ENCODE results near the gene CTTNBP2NL. TPM values are rescaled to one million over a fixed set of nuclear protein-coding genes. Genes with fewer than 3 reads are reported as not detected.

The CTTNBP2NL gene
- total and polyA plus RNA-seq, 4 donors = 16.9 to 25.8 (median 20.3) TPM

- no peak overlapping the region for H3K27ac ChIP-seq (ENCODE audit: low read depth, low read length)
- H3K36me3 ChIP-seq (ENCODE audit: control insufficient read depth, insufficient read depth, low read length) = peaks cover 22% of the 10 kb centered on the region
- H3K27me3 ChIP-seq (ENCODE audit: control insufficient read depth, insufficient read depth, low read length) = no peaks in the 10 kb centered on the region
- no peak overlapping the region for H3K4me3 ChIP-seq (ENCODE audit: low read depth, low read length)
- no peaks in the 10 kb centered on the region for H3K4me1 ChIP-seq (ENCODE audit: control insufficient read depth, insufficient read depth, low read length)
- DNase-seq (ENCODE audit: low read depth in 4 of 6, low spot score in 6 of 6) = no peak
- 100% methylated on average over 1 of the region's 1 CpG for WGBS (ENCODE audit: insufficient coverage)
- H3K9me3 ChIP-seq (ENCODE audit: control insufficient read depth, insufficient read depth, low read length) = no peaks in the 10 kb centered on the region
These were observed 57.9 kb downstream of the CTTNBP2NL start for GRCh38 chr1:112453876-112454275.

GRCh38 chr1:112454316-112454715 is 58.3 kb downstream of the CTTNBP2NL start:
- WGBS (ENCODE audit: insufficient coverage) = 98% methylated on average over 3 of the region's 3 CpGs
- Histone ChIP-seq H3K4me3 (ENCODE audit: low read depth, low read length) (no peak overlapping the region), H3K27me3 (ENCODE audit: control insufficient read depth, insufficient read depth, low read length) (no peaks in the 10 kb centered on the region), H3K36me3 (ENCODE audit: control insufficient read depth, insufficient read depth, low read length) (peaks cover 17% of the 10 kb centered on the region), H3K9me3 (ENCODE audit: control insufficient read depth, insufficient read depth, low read length) (no peaks in the 10 kb centered on the region), H3K4me1 (ENCODE audit: control insufficient read depth, insufficient read depth, low read length) (no peaks in the 10 kb centered on the region), H3K27ac (ENCODE audit: low read depth, low read length) (no peak overlapping the region)
- DNase-seq (ENCODE audit: low read depth in 4 of 6, low spot score in 6 of 6) = no peak

GRCh38 chr1:112457241-112457640 is 61.2 kb downstream of the CTTNBP2NL start:
- Histone ChIP-seq H3K4me3 (ENCODE audit: low read depth, low read length) (no peak overlapping the region), H3K27ac (ENCODE audit: low read depth, low read length) (no peak overlapping the region), H3K9me3 (ENCODE audit: control insufficient read depth, insufficient read depth, low read length) (no peaks in the 10 kb centered on the region), H3K27me3 (ENCODE audit: control insufficient read depth, insufficient read depth, low read length) (no peaks in the 10 kb centered on the region), H3K4me1 (ENCODE audit: control insufficient read depth, insufficient read depth, low read length) (no peaks in the 10 kb centered on the region), H3K36me3 (ENCODE audit: control insufficient read depth, insufficient read depth, low read length) (peaks cover 17% of the 10 kb centered on the region)
- no CpG with 5 or more reads among the region's 2 CpGs for WGBS (ENCODE audit: insufficient coverage)
- DNase-seq (ENCODE audit: low read depth in 4 of 6, low spot score in 6 of 6) = no peak

GRCh38 chr1:112457955-112458354 is 61.9 kb downstream of the CTTNBP2NL start:
- DNase-seq (ENCODE audit: low read depth in 4 of 6, low spot score in 6 of 6) = no peak
- no peaks in the 10 kb centered on the region for H3K27me3 ChIP-seq (ENCODE audit: control insufficient read depth, insufficient read depth, low read length)
- H3K4me3 ChIP-seq (ENCODE audit: low read depth, low read length) = no peak overlapping the region
- no peaks in the 10 kb centered on the region for H3K4me1 ChIP-seq (ENCODE audit: control insufficient read depth, insufficient read depth, low read length)
- no peaks in the 10 kb centered on the region for H3K9me3 ChIP-seq (ENCODE audit: control insufficient read depth, insufficient read depth, low read length)
- H3K27ac ChIP-seq (ENCODE audit: low read depth, low read length) = no peak overlapping the region
- peaks cover 17% of the 10 kb centered on the region for H3K36me3 ChIP-seq (ENCODE audit: control insufficient read depth, insufficient read depth, low read length)

GRCh38 chr1:112458756-112459155 is 62.7 kb downstream of the CTTNBP2NL start:
- WGBS (ENCODE audit: insufficient coverage) = 40% methylated on average over 1 of the region's 4 CpGs
- no peak overlapping the region for H3K27ac ChIP-seq (ENCODE audit: low read depth, low read length)
- no peaks in the 10 kb centered on the region for H3K27me3 ChIP-seq (ENCODE audit: control insufficient read depth, insufficient read depth, low read length)
- H3K36me3 ChIP-seq (ENCODE audit: control insufficient read depth, insufficient read depth, low read length) = peaks cover 15% of the 10 kb centered on the region
- peak in 1 of 6 donors; percentile 9 for DNase-seq (ENCODE audit: low read depth in 4 of 6, low spot score in 6 of 6)
- H3K4me3 ChIP-seq (ENCODE audit: low read depth, low read length) = no peak overlapping the region
- H3K4me1 ChIP-seq (ENCODE audit: control insufficient read depth, insufficient read depth, low read length) = no peaks in the 10 kb centered on the region
- H3K9me3 ChIP-seq (ENCODE audit: control insufficient read depth, insufficient read depth, low read length) = no peaks in the 10 kb centered on the region

- H3K27ac ChIP-seq (ENCODE audit: low read depth, low read length) = no peak overlapping the region
These were observed 64.6 kb downstream of the CTTNBP2NL start for GRCh38 chr1:112460615-112461014.

GRCh38 chr1:112461200-112461871 is 65.3 kb downstream of the CTTNBP2NL start:
- H3K4me3 ChIP-seq (ENCODE audit: low read depth, low read length) = no peak overlapping the region
- no peak overlapping the region for H3K27ac ChIP-seq (ENCODE audit: low read depth, low read length)
- H3K4me1 ChIP-seq (ENCODE audit: control insufficient read depth, insufficient read depth, low read length) = peaks cover 21% of the 10 kb centered on the region
- H3K9me3 ChIP-seq (ENCODE audit: control insufficient read depth, insufficient read depth, low read length) = no peaks in the 10 kb centered on the region
- DNase-seq (ENCODE audit: low read depth in 4 of 6, low spot score in 6 of 6) = peak in 1 of 6 donors; percentile 9
- WGBS (ENCODE audit: insufficient coverage) = 43% methylated on average over 1 of the region's 3 CpGs
- H3K36me3 ChIP-seq (ENCODE audit: control insufficient read depth, insufficient read depth, low read length) = peaks cover 9% of the 10 kb centered on the region
- no peaks in the 10 kb centered on the region for H3K27me3 ChIP-seq (ENCODE audit: control insufficient read depth, insufficient read depth, low read length)

More at GRCh38 chr1:112460615-112461014, 64.6 kb downstream of the CTTNBP2NL start:
- H3K4me1 ChIP-seq (ENCODE audit: control insufficient read depth, insufficient read depth, low read length) = peaks cover 14% of the 10 kb centered on the region
- DNase-seq (ENCODE audit: low read depth in 4 of 6, low spot score in 6 of 6) = peak in 1 of 6 donors; percentile 40
- no peaks in the 10 kb centered on the region for H3K27me3 ChIP-seq (ENCODE audit: control insufficient read depth, insufficient read depth, low read length)
- H3K36me3 ChIP-seq (ENCODE audit: control insufficient read depth, insufficient read depth, low read length) = peaks cover 15% of the 10 kb centered on the region
- no CpG with 5 or more reads among the region's 2 CpGs for WGBS (ENCODE audit: insufficient coverage)
- H3K9me3 ChIP-seq (ENCODE audit: control insufficient read depth, insufficient read depth, low read length) = no peaks in the 10 kb centered on the region
- no peak overlapping the region for H3K4me3 ChIP-seq (ENCODE audit: low read depth, low read length)

GRCh38 chr1:112462953-112463279 is 66.9 kb downstream of the CTTNBP2NL start:
- Histone ChIP-seq H3K4me1 (ENCODE audit: control insufficient read depth, insufficient read depth, low read length) (peaks cover 22% of the 10 kb centered on the region), H3K27ac (ENCODE audit: low read depth, low read length) (no peak overlapping the region), H3K27me3 (ENCODE audit: control insufficient read depth, insufficient read depth, low read length) (no peaks in the 10 kb centered on the region), H3K9me3 (ENCODE audit: control insufficient read depth, insufficient read depth, low read length) (no peaks in the 10 kb centered on the region), H3K4me3 (ENCODE audit: low read depth, low read length) (no peak overlapping the region), H3K36me3 (ENCODE audit: control insufficient read depth, insufficient read depth, low read length) (no peaks in the 10 kb centered on the region)
- DNase-seq (ENCODE audit: low read depth in 4 of 6, low spot score in 6 of 6) = no peak
- 33% methylated on average over 1 of the region's 1 CpG for WGBS (ENCODE audit: insufficient coverage)

- H3K9me3 ChIP-seq (ENCODE audit: control insufficient read depth, insufficient read depth, low read length) = no peaks in the 10 kb centered on the region
- no peak for DNase-seq (ENCODE audit: low read depth in 4 of 6, low spot score in 6 of 6)
- no peak overlapping the region for H3K4me3 ChIP-seq (ENCODE audit: low read depth, low read length)
- H3K4me1 ChIP-seq (ENCODE audit: control insufficient read depth, insufficient read depth, low read length) = peaks cover 22% of the 10 kb centered on the region
- WGBS (ENCODE audit: insufficient coverage) = 84% methylated on average over 3 of the region's 4 CpGs
- peak overlapping the region; percentile 8 for H3K27ac ChIP-seq (ENCODE audit: low read depth, low read length)
- no peaks in the 10 kb centered on the region for H3K27me3 ChIP-seq (ENCODE audit: control insufficient read depth, insufficient read depth, low read length)
- no peaks in the 10 kb centered on the region for H3K36me3 ChIP-seq (ENCODE audit: control insufficient read depth, insufficient read depth, low read length)
These were observed 68.5 kb downstream of the CTTNBP2NL start for GRCh38 chr1:112464501-112464900.

GRCh38 chr1:112465122-112465521 is 69.1 kb downstream of the CTTNBP2NL start:
- DNase-seq (ENCODE audit: low read depth in 4 of 6, low spot score in 6 of 6) = peak in 4 of 6 donors; percentile 9 to 63 (median 32)
- Histone ChIP-seq H3K9me3 (ENCODE audit: control insufficient read depth, insufficient read depth, low read length) (no peaks in the 10 kb centered on the region), H3K4me1 (ENCODE audit: control insufficient read depth, insufficient read depth, low read length) (peaks cover 22% of the 10 kb centered on the region), H3K27me3 (ENCODE audit: control insufficient read depth, insufficient read depth, low read length) (no peaks in the 10 kb centered on the region), H3K36me3 (ENCODE audit: control insufficient read depth, insufficient read depth, low read length) (no peaks in the 10 kb centered on the region), H3K4me3 (ENCODE audit: low read depth, low read length) (no peak overlapping the region), H3K27ac (ENCODE audit: low read depth, low read length) (peak overlapping the region; percentile 93)
- WGBS (ENCODE audit: insufficient coverage) = 45% methylated on average over 3 of the region's 5 CpGs
